ENCODE results near the gene HLA-DQB1. TPM values are rescaled to one million over a fixed set of nuclear protein-coding genes. Genes with fewer than 3 reads are reported as not detected.

The HLA-DQB1 gene
- total and polyA plus RNA-seq, 2 donors (not counting 3 experiments of a cell fraction or from before 2014, with no cell fraction given): not detected

DNA sequence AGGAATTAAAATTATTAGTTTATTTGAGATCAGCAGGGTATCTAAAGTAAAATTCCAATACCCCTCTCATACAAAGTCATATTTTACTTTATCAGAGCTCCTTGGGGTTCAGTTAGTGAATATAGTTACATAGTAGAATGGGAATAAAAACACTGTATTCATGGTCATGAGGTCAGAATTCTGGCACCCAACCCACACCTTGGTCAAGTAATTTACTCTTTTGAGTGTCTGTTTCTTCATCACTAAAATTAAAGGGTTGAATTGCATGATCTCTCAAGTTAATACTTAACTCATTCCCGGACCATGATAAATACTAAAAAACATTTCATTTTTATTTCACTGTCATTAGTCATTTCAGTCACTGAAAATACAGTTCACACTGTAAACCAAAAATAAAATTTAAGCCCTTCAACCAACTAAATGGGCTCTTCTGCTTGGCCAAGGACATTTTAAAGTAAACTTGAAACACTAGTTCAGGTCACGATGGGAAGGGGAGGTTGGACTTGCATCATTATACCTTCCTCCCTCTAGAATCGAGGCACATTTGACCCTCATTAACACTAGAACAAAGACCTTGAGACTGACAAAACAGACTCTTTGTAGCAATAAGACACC lies 55.7 kb downstream of the HLA-DQB1 start:
- Histone ChIP-seq H3K9ac (replicated peaks; ENCODE audit: extremely low read depth, insufficient read depth, low read length) (no peak overlapping the region), H3K9me1 (replicated peaks; ENCODE audit: control insufficient read depth, extremely low read depth, insufficient read depth, low read length) (no peaks in the 10 kb centered on the region), H3K36me3 (ENCODE audit: control insufficient read depth in 2 of 2, extremely low read depth in 1 of 2, insufficient read depth in 2 of 2, low read length in 2 of 2) (no peaks in the 10 kb centered on the region), H3K27ac (ENCODE audit: insufficient read depth, low read depth, low read length) (no peak overlapping the region), H3K4me2 (ENCODE audit: insufficient read depth, low read length) (no peak overlapping the region), H3K9me3 (replicated peaks; ENCODE audit: control insufficient read depth, insufficient read depth, low read length) (no peaks in the 10 kb centered on the region), H4K20me1 (replicated peaks; ENCODE audit: control insufficient read depth, extremely low read depth, insufficient read depth, low read length) (no peaks in the 10 kb centered on the region), H3K4me3 (replicated peaks in 1 of 3; ENCODE audit: insufficient read depth in 1 of 3, low read depth in 1 of 3, low read length in 3 of 3) (no peak overlapping the region), H3K4me1 (ENCODE audit: control insufficient read depth, extremely low read depth, insufficient read depth, low read length) (no peaks in the 10 kb centered on the region), H2AFZ (ENCODE audit: low read depth, low read length) (no peak overlapping the region), H3K79me2 (ENCODE audit: control insufficient read depth, insufficient read depth, low read length) (no peaks in the 10 kb centered on the region), H3K27me3 (ENCODE audit: control insufficient read depth in 2 of 2, insufficient read depth in 2 of 2, low read length in 2 of 2) (peaks cover 0 to 8% of the 10 kb centered on the region in 2 experiments)
- dilution Hi-C loops (cut with MboI; ENCODE audit: extremely low pct_ligation_motif_present, low sequenced_read_pairs): no loop called here
- no peak for TF ChIP-seq JUN (IDR thresholded peaks at IDR 0.05; ENCODE audit: borderline replicate concordance, insufficient read depth, insufficient read length, low read depth)
- no peak for TF ChIP-seq POLR2AphosphoS5 (IDR thresholded peaks at IDR 0.05; ENCODE audit: insufficient read depth, low read depth, low read length)
- TF ChIP-seq, protein P1, sequence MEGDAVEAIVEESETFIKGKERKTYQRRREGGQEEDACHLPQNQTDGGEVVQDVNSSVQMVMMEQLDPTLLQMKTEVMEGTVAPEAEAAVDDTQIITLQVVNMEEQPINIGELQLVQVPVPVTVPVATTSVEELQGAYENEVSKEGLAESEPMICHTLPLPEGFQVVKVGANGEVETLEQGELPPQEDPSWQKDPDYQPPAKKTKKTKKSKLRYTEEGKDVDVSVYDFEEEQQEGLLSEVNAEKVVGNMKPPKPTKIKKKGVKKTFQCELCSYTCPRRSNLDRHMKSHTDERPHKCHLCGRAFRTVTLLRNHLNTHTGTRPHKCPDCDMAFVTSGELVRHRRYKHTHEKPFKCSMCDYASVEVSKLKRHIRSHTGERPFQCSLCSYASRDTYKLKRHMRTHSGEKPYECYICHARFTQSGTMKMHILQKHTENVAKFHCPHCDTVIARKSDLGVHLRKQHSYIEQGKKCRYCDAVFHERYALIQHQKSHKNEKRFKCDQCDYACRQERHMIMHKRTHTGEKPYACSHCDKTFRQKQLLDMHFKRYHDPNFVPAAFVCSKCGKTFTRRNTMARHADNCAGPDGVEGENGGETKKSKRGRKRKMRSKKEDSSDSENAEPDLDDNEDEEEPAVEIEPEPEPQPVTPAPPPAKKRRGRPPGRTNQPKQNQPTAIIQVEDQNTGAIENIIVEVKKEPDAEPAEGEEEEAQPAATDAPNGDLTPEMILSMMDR (IDR thresholded peaks at IDR 0.05; ENCODE audit: extremely low read depth in 1 of 2, insufficient read depth in 1 of 2, low read depth in 1 of 2, low read length in 2 of 2): no peak
- TF ChIP-seq EZH2 (IDR thresholded peaks at IDR 0.05; ENCODE audit: borderline replicate concordance, low read depth, low read length, severe bottlenecking): no peak
- no peak for TF ChIP-seq POLR2A (IDR thresholded peaks at IDR 0.05; ENCODE audit: low read depth, low read length)
- TF ChIP-seq MYC (IDR thresholded peaks at IDR 0.05; ENCODE audit: low read depth, low read length): no peak
- TF ChIP-seq GATA2 (IDR thresholded peaks at IDR 0.05; ENCODE audit: insufficient read depth, insufficient read length, low read depth, low read length): no peak
- TF ChIP-seq FOS (IDR thresholded peaks at IDR 0.05; ENCODE audit: borderline replicate concordance, insufficient read depth, low read length): no peak
- TF ChIP-seq, protein P2, sequence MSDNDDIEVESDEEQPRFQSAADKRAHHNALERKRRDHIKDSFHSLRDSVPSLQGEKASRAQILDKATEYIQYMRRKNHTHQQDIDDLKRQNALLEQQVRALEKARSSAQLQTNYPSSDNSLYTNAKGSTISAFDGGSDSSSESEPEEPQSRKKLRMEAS (IDR thresholded peaks at IDR 0.05; ENCODE audit: insufficient read depth, insufficient read length): no peak
- ChIA-PET POLR2A (no interaction called here), CTCF (no interaction called here)
- intact Hi-C loops (cut with micrococcal nuclease): no loop called here
- FAIRE-seq (peak; percentile 12), DNase-seq (ENCODE audit: low read depth, low spot score) (no peak)
- no TSS peak for BruUV-seq (replicated peaks)
